Peyer's patch (tissue), 4 donors: ENCODE results near the gene ZNF792. TPM values are rescaled to one million over a fixed set of nuclear protein-coding genes. Genes with fewer than 3 reads are reported as not detected.
A peak's percentile ranks its signal among the peaks of the same experiment; 100 is the strongest.

Source experiments
- DNase-seq, 3 donors: peaks; one replicate each; pipeline ENCODE4 v3.0.0-alpha.2; 2017 to 2019
- H3K27ac ChIP-seq, 4 donors: fragments of 200-600 bp; sonication (generic); one replicate each; pipeline ENCODE4 v1.5.1; 2016 to 2019
- H3K27me3 ChIP-seq, 2 donors: fragments of 200-600 bp; sonication (generic); one replicate each; pipeline ENCODE4 v1.5.1; 2019
- H3K36me3 ChIP-seq, 3 donors: fragments of 200-600 bp; sonication (generic); one replicate each; pipeline ENCODE4 v1.5.1; 2016 to 2019
- H3K4me1 ChIP-seq, 4 donors: fragments of 200-600 bp; sonication (generic); one replicate each; pipeline ENCODE4 v1.5.1; 2016 to 2019
- H3K4me3 ChIP-seq, 4 donors: fragments of 200-600 bp; sonication (generic); 1 replicate in 3 of 4; 2 replicates in 1 of 4; pipeline ENCODE4 v1.5.1; 2016 to 2019; ENCODE audit warnings: mild to moderate bottlenecking in 1 of 4
- H3K9me3 ChIP-seq, 4 donors: fragments of 200-600 bp; sonication (generic); one replicate each; pipeline ENCODE4 v1.5.1; 2016 to 2019; ENCODE audit warnings: mild to moderate bottlenecking in 1 of 4
- POLR2A ChIP-seq, 2 donors: fragments of 450-650 bp; IDR thresholded peaks; one replicate each; pipeline ENCODE4 v1.5.1; 2017; ENCODE audit warnings: antibody characterized with exemption in 2 of 2, mild to moderate bottlenecking in 2 of 2, moderate library complexity in 2 of 2
- total RNA-seq, 4 donors: library from RNA; depleted of rRNA; stranded (reverse); fragments of >200 nt; gene quantifications; one replicate each; pipeline ENCODE4 v1.1.0, GENCODE V29; 2016
- TF ChIP-seq, protein P1 (sequence below), 6 experiments: fragments of 450-650 bp in 4 of 6; fragments of 200-600 bp in 2 of 6; sonication (generic) in 1 of 6; IDR thresholded peaks; one replicate each; pipeline ENCODE4 v1.5.1; 2017 to 2019; ENCODE audit warnings: antibody characterized with exemption in 6 of 6, mild to moderate bottlenecking in 3 of 6, moderate library complexity in 1 of 6

ZNF792 gene
- total RNA-seq, 4 donors from 2014 or later = 7.0 to 15.7 (median 7.4) TPM

DNA sequence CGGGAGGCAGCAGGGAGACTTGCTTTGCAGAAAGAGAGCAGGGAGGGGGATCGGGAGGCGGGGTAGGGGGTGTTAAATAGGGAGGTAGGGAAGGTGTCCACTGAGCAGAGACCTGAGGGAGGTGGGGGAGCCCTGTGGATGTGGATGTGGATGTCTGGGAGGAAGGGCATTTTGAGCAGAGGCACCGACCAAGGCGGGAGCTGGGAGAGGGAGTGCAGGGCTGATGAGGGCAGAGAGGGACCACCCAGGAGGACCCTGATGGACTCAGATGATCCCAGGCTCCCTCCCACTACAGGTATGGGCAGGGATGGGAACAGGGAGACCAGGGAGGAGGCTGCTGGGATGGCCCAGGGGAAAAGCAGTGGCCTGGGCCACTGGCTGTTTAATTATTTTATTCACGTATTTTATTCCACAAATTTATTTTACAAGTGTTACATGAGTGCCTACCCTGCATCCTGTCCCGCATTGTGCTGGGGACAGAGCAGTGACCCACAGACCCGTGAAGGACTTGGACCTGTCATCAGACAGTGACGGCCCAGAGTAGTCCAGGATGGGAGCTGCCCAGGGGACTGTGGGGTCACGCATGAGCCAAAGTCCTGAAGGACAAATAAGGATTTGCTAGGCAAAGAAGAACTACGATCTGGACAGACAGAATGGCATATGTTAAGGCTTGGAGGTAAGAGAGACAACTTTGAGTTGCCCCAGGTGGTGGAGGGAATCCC, 41.4 kb upstream of the ZNF792 start:
- Histone ChIP-seq H3K9me3 (no peaks in the 10 kb centered on the region), H3K4me1 (peaks cover 3 to 68% (median 11%) of the 10 kb centered on the region in 4 donors), H3K36me3 (peaks cover 0 to 17% (median 0%) of the 10 kb centered on the region in 3 donors), H3K27ac (peak overlapping the region in 3 of 4 donors; percentile 45 to 66 (median 59)), H3K4me3 (no peak overlapping the region), H3K27me3 (no peaks in the 10 kb centered on the region)
- DNase-seq = peak in 1 of 3 donors; percentile 40
- no peak for TF ChIP-seq POLR2A (IDR thresholded peaks at IDR 0.05)
- TF ChIP-seq, protein P1, sequence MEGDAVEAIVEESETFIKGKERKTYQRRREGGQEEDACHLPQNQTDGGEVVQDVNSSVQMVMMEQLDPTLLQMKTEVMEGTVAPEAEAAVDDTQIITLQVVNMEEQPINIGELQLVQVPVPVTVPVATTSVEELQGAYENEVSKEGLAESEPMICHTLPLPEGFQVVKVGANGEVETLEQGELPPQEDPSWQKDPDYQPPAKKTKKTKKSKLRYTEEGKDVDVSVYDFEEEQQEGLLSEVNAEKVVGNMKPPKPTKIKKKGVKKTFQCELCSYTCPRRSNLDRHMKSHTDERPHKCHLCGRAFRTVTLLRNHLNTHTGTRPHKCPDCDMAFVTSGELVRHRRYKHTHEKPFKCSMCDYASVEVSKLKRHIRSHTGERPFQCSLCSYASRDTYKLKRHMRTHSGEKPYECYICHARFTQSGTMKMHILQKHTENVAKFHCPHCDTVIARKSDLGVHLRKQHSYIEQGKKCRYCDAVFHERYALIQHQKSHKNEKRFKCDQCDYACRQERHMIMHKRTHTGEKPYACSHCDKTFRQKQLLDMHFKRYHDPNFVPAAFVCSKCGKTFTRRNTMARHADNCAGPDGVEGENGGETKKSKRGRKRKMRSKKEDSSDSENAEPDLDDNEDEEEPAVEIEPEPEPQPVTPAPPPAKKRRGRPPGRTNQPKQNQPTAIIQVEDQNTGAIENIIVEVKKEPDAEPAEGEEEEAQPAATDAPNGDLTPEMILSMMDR (IDR thresholded peaks at IDR 0.05) = no peak

- Histone ChIP-seq H3K27me3 (no peaks in the 10 kb centered on the region), H3K4me3 (no peak overlapping the region), H3K4me1 (peaks cover 4 to 70% (median 11%) of the 10 kb centered on the region in 4 donors), H3K27ac (peak overlapping the region in 2 of 4 donors; percentile 80 to 98), H3K36me3 (peaks cover 0 to 9% (median 0%) of the 10 kb centered on the region in 3 donors), H3K9me3 (no peaks in the 10 kb centered on the region)
- DNase-seq = peak in 1 of 3 donors; percentile 37
- no peak for TF ChIP-seq POLR2A (IDR thresholded peaks at IDR 0.05)
- TF ChIP-seq, protein P1 (IDR thresholded peaks at IDR 0.05) = no peak
Observed at GRCh38 chr19:35004517-35005255, 40.7 kb upstream of the ZNF792 start.

GRCh38 chr19:35002037-35002535, 38.1 kb upstream of the ZNF792 start:
- Histone ChIP-seq H3K4me3 (peak overlapping the region in 1 of 4 donors; percentile 79), H3K9me3 (no peaks in the 10 kb centered on the region), H3K4me1 (peaks cover 4 to 84% (median 15%) of the 10 kb centered on the region in 4 donors), H3K36me3 (no peaks in the 10 kb centered on the region), H3K27me3 (no peaks in the 10 kb centered on the region), H3K27ac (peak overlapping the region in 3 of 4 donors; percentile 35 to 98 (median 91))
- no peak for DNase-seq
- TF ChIP-seq POLR2A (IDR thresholded peaks at IDR 0.05) = no peak
- TF ChIP-seq, protein P1 (IDR thresholded peaks at IDR 0.05) = no peak

DNA sequence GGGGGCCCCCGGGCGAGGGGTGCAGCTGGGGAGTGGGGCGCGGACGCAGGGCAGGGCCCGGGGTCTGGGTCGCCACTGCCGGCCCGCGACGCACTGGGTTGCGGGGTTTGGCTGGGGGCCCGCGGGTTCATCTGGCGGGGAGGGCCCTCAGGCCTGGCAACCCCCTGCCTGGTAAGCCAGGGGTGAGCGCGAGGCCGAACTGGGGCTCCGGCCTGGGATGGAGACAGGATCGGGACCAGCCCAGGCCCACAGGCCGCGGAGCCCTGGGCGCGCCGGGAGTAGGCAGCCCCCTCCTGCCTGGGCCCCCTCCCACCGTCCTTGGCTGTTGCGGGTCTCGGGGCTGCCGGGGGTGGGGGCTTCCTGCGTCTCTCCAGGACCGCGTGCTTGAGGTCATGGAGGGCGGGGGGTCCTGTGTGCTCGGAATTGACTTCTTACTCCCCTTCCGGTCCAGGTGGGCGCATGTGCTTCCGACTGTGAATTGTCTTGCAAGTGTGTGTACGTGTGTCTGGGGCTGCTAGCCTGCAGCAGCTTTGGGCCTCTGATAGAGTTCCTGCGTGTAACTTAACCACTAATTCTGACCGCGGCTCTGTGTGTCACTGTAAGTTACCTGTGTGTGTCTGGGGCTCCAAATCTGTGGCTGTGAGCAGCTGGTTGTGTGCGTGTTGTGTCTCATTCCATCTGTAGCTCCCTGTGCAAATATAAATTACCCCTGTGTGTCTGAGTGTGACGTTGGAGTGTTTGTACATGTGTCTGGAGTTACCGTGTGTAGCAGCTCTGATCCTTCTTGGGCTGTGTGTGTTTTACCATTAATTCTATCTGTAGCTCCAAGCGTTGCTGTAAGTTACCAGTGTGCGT, 36.8 kb upstream of the ZNF792 start:
- Histone ChIP-seq H3K36me3 (no peaks in the 10 kb centered on the region), H3K9me3 (no peaks in the 10 kb centered on the region), H3K27me3 (no peaks in the 10 kb centered on the region), H3K27ac (peak overlapping the region; percentile 90 to 98 (median 94)), H3K4me1 (peaks cover 4 to 82% (median 15%) of the 10 kb centered on the region in 4 donors), H3K4me3 (peak overlapping the region; percentile 71 to 79 (median 76))
- DNase-seq = peak; percentile 63 to 80 (median 73)
- TF ChIP-seq POLR2A (IDR thresholded peaks at IDR 0.05) = no peak
- TF ChIP-seq, protein P1 (IDR thresholded peaks at IDR 0.05) = no peak

DNA sequence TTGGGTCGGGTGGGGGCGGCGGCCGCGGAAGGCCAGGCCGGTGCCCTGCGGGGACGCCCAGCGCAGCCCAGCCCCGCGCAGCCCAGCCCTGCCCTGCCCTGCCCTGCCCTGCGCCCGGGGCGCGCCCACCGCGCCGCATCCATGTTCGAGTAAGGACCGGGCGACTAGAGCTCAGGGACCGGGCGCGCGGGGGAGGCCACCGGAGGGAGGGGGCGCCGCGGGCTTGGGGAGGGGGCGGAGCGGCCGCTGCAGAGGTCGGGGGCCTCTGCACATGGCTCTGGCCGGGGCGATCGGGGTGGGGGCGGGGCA, 36.3 kb upstream of the ZNF792 start:
- no peaks in the 10 kb centered on the region for H3K9me3 ChIP-seq
- H3K27ac ChIP-seq = peak overlapping the region; percentile 90 to 98 (median 94)
- no peaks in the 10 kb centered on the region for H3K36me3 ChIP-seq
- TF ChIP-seq, protein P1 (IDR thresholded peaks at IDR 0.05) = no peak
- TF ChIP-seq POLR2A (IDR thresholded peaks at IDR 0.05) = no peak
- no peak for DNase-seq
- H3K4me3 ChIP-seq = peak overlapping the region; percentile 71 to 79 (median 76)
- H3K4me1 ChIP-seq = peaks cover 4 to 82% (median 15%) of the 10 kb centered on the region in 4 donors
- no peaks in the 10 kb centered on the region for H3K27me3 ChIP-seq
